PFSK-1 (cell line): Measurements from ENCODE around the gene IRF7.

Experiments used
- FOXP2 ChIP-seq: optimal IDR thresholded peaks from 2 replicates; pipeline ENCODE3; 2011; ENCODE audit warnings: borderline replicate concordance, control low read depth, inconsistent platforms; ENCODE audit not compliant: insufficient read depth; ENCODE audit errors: extremely low read length, extremely low read depth
- POLR2AphosphoS5 ChIP-seq: IDR thresholded peaks from 2 replicates; pipeline ENCODE4 v1.6.1; 2012; ENCODE audit warnings: low read depth, mild to moderate bottlenecking, control low read depth, low read length, moderate library complexity
- REST ChIP-seq, 2 experiments: IDR thresholded peaks; 2 replicates each; pipeline versions ENCODE4 v1.6.1 to v1.8.0; 2011 to 2012; ENCODE audit warnings: low read depth in 2 of 2, low read length in 2 of 2, control low read depth in 1 of 2, inconsistent platforms in 1 of 2, mild to moderate bottlenecking in 1 of 2, moderate library complexity in 1 of 2; ENCODE audit not compliant: insufficient read depth in 1 of 2
- SIN3A ChIP-seq: IDR thresholded peaks from 2 replicates; pipeline ENCODE4 v1.6.1; 2012; ENCODE audit warnings: mild to moderate bottlenecking, low read length, moderate library complexity, borderline replicate concordance; ENCODE audit not compliant: insufficient read depth
- TAF1 ChIP-seq: IDR thresholded peaks from 2 replicates; pipeline ENCODE4 v1.6.1; 2012; ENCODE audit warnings: low read length, control low read depth, borderline replicate concordance; ENCODE audit not compliant: insufficient read depth

Gene IRF7

DNA sequence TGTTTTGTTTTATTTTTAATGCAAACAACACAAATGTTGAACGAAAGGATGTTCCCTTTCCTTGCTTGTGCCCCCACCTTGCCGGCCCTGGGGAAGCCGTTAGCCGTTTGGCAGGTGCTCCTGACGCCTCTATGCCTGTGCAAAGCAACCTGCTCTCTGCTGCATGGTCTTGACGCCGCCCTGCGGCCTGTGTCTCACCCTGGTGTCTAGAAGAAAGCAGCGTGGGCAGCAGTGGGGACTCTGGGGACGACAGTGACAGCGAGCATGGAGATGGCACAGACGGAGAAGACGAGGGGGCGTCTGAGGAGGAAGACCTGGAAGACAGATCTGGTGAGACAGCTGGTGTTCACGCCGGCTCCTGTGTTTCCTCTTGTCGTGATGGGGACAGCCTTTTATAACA, 34.0 kb downstream of the IRF7 start:
- TF ChIP-seq SIN3A (no peak), FOXP2 (no peak)

GRCh38 chr11:581342-581741, 34.4 kb downstream of the IRF7 start:
- no peak for TF ChIP-seq REST (IDR thresholded peaks at IDR 0.05; ENCODE audit: insufficient read depth in 1 of 2, low read depth in 2 of 2, low read length in 2 of 2)
- no peak for TF ChIP-seq SIN3A
- TF ChIP-seq POLR2AphosphoS5, result no peak
- no peak for TF ChIP-seq TAF1
- TF ChIP-seq FOXP2, result no peak

- TF ChIP-seq REST (IDR thresholded peaks at IDR 0.05; ENCODE audit: insufficient read depth in 1 of 2, low read depth in 2 of 2, low read length in 2 of 2) (no peak), SIN3A (no peak), TAF1 (no peak), POLR2AphosphoS5 (no peak), FOXP2 (no peak)
Observed at GRCh38 chr11:579830-580601, 35.7 kb downstream of the IRF7 start.

DNA sequence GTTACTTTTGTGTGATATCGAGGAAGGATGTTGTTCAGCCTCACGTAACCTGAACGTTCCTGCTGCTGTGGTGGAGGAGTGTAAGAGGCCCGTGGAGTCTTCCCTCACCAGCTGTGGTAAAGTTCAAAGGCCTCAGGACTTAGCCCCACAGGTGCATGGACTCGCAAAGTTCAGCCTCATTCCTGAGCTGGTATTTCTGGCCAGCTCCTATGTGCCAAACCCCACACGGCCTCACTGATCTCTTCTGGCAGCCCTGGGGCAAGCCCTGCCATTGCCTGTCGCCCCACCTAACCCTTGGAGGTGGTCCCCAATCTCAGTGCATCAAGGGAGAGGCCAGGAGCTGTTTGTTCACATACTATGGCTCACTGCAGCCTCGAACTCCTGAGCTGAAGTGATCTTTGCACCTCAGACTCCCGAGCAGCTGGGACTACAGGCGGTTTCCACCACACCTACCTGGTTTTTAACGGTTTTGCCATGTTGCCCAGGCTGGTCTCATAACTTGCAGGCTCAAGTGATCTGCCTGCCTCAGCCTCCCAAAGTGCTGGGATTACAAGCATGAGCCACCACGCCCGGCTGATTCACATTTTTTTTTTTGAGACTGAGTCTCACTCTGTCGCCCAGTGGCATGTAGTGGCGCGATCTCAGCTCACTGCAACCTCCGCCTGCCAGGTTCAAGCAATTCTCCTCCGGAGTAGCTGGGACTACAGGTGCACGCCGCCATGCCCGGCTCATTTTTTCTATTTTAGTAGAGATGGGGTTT, 37.3 kb downstream of the IRF7 start:
- no peak for TF ChIP-seq SIN3A
- no peak for TF ChIP-seq FOXP2
- TF ChIP-seq POLR2AphosphoS5, result no peak

GRCh38 chr11:577611-577894, 38.2 kb downstream of the IRF7 start:
- TF ChIP-seq REST (IDR thresholded peaks at IDR 0.05; ENCODE audit: insufficient read depth in 1 of 2, low read depth in 2 of 2, low read length in 2 of 2), result no peak
- no peak for TF ChIP-seq TAF1
- TF ChIP-seq POLR2AphosphoS5, result no peak
- no peak for TF ChIP-seq FOXP2
- TF ChIP-seq SIN3A, result no peak
